ENCODE measurements around the gene GSE1. TPM values are rescaled to one million over a fixed set of nuclear protein-coding genes. Genes with fewer than 3 reads are reported as not detected.

The GSE1 gene
- total RNA-seq, 1 experiment from 2014 or later: 124 TPM

GRCh38 chr16:85619101-85619891, 6.2 kb downstream of the GSE1 start:
- Mint-ChIP-seq H3K27ac (no peak overlapping the region), H3K9me3 (no peaks in the 10 kb centered on the region), H3K4me1 (peaks cover 73% of the 10 kb centered on the region), H3K27me3 (ENCODE audit: low read depth) (no peaks in the 10 kb centered on the region), H3K4me3 (no peak overlapping the region), H3K36me3 (no peaks in the 10 kb centered on the region; the same call in 1 of the 2 replicates)
- CTCF ChIA-PET: interaction anchor here (0.9 to 5.2 kb wide), 4 partner anchors 8 to 191 kb away, joined by 3 to 115 read pairs (median 3); no protein-coding TSS in a partner anchor
- TF ChIP-seq, protein P1, sequence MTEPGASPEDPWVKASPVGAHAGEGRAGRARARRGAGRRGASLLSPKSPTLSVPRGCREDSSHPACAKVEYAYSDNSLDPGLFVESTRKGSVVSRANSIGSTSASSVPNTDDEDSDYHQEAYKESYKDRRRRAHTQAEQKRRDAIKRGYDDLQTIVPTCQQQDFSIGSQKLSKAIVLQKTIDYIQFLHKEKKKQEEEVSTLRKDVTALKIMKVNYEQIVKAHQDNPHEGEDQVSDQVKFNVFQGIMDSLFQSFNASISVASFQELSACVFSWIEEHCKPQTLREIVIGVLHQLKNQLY (CRISPR knock-in tag; IDR thresholded peaks at IDR 0.05): no peak
- DNase-seq (ENCODE audit: low spot score) (no peak), ATAC-seq (no peak)
- POLR2A ChIA-PET: no interaction called here

GRCh38 chr16:85620374-85620773, 7.3 kb downstream of the GSE1 start:
- H3K4me3 Mint-ChIP-seq: no peak overlapping the region
- CTCF ChIA-PET: interaction anchor here (0.5 to 1.2 kb wide), 3 partner anchors 11 to 192 kb away, joined by 3 to 4 read pairs (median 3); no protein-coding TSS in a partner anchor
- H3K4me1 Mint-ChIP-seq: peaks cover 78% of the 10 kb centered on the region

More at GRCh38 chr16:85620374-85620773, 7.3 kb downstream of the GSE1 start:
- Mint-ChIP-seq H3K27ac (peak overlapping the region; percentile 27; the same call in 1 of the 2 replicates), H3K36me3 (no peaks in the 10 kb centered on the region; the same call in 1 of the 2 replicates), H3K27me3 (ENCODE audit: low read depth) (no peaks in the 10 kb centered on the region), H3K9me3 (no peaks in the 10 kb centered on the region)
- TF ChIP-seq, protein P2, sequence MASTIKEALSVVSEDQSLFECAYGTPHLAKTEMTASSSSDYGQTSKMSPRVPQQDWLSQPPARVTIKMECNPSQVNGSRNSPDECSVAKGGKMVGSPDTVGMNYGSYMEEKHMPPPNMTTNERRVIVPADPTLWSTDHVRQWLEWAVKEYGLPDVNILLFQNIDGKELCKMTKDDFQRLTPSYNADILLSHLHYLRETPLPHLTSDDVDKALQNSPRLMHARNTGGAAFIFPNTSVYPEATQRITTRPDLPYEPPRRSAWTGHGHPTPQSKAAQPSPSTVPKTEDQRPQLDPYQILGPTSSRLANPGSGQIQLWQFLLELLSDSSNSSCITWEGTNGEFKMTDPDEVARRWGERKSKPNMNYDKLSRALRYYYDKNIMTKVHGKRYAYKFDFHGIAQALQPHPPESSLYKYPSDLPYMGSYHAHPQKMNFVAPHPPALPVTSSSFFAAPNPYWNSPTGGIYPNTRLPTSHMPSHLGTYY (CRISPR knock-in tag; IDR thresholded peaks at IDR 0.05): no peak
- TF ChIP-seq NFATC4 (CRISPR knock-in tag; IDR thresholded peaks at IDR 0.05): no peak
- TF ChIP-seq JAZF1 (CRISPR knock-in tag; IDR thresholded peaks at IDR 0.05): no peak
- TF ChIP-seq ZSCAN18 (CRISPR knock-in tag; IDR thresholded peaks at IDR 0.05): no peak
- no peak for TF ChIP-seq ZBTB43 (CRISPR knock-in tag; IDR thresholded peaks at IDR 0.05)
- TF ChIP-seq ZNF532 (CRISPR knock-in tag; IDR thresholded peaks at IDR 0.05; ENCODE audit: borderline replicate concordance): no peak
- TF ChIP-seq, protein P3, sequence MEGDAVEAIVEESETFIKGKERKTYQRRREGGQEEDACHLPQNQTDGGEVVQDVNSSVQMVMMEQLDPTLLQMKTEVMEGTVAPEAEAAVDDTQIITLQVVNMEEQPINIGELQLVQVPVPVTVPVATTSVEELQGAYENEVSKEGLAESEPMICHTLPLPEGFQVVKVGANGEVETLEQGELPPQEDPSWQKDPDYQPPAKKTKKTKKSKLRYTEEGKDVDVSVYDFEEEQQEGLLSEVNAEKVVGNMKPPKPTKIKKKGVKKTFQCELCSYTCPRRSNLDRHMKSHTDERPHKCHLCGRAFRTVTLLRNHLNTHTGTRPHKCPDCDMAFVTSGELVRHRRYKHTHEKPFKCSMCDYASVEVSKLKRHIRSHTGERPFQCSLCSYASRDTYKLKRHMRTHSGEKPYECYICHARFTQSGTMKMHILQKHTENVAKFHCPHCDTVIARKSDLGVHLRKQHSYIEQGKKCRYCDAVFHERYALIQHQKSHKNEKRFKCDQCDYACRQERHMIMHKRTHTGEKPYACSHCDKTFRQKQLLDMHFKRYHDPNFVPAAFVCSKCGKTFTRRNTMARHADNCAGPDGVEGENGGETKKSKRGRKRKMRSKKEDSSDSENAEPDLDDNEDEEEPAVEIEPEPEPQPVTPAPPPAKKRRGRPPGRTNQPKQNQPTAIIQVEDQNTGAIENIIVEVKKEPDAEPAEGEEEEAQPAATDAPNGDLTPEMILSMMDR (IDR thresholded peaks at IDR 0.05): no peak
- TF ChIP-seq, protein P4, sequence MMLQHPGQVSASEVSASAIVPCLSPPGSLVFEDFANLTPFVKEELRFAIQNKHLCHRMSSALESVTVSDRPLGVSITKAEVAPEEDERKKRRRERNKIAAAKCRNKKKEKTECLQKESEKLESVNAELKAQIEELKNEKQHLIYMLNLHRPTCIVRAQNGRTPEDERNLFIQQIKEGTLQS (CRISPR knock-in tag; conservative IDR thresholded peaks at IDR 0.05): no peak
- no peak for TF ChIP-seq SMAD3 (CRISPR knock-in tag; IDR thresholded peaks at IDR 0.05; ENCODE audit: borderline replicate concordance)
- no peak for TF ChIP-seq NR3C1 (CRISPR knock-in tag; conservative IDR thresholded peaks at IDR 0.05; ENCODE audit: low read depth)
- TF ChIP-seq, protein P1 (CRISPR knock-in tag; IDR thresholded peaks at IDR 0.05): no peak
- TF ChIP-seq, protein P5, sequence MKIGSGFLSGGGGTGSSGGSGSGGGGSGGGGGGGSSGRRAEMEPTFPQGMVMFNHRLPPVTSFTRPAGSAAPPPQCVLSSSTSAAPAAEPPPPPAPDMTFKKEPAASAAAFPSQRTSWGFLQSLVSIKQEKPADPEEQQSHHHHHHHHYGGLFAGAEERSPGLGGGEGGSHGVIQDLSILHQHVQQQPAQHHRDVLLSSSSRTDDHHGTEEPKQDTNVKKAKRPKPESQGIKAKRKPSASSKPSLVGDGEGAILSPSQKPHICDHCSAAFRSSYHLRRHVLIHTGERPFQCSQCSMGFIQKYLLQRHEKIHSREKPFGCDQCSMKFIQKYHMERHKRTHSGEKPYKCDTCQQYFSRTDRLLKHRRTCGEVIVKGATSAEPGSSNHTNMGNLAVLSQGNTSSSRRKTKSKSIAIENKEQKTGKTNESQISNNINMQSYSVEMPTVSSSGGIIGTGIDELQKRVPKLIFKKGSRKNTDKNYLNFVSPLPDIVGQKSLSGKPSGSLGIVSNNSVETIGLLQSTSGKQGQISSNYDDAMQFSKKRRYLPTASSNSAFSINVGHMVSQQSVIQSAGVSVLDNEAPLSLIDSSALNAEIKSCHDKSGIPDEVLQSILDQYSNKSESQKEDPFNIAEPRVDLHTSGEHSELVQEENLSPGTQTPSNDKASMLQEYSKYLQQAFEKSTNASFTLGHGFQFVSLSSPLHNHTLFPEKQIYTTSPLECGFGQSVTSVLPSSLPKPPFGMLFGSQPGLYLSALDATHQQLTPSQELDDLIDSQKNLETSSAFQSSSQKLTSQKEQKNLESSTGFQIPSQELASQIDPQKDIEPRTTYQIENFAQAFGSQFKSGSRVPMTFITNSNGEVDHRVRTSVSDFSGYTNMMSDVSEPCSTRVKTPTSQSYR (CRISPR knock-in tag; IDR thresholded peaks at IDR 0.05): no peak
- POLR2A ChIA-PET: no interaction called here
- no peak for DNase-seq (ENCODE audit: low spot score)
- no peak for ATAC-seq
